Adrenal gland (tissue), 12 donors: ENCODE results near the gene PCGF2. TPM values are rescaled to one million over a fixed set of nuclear protein-coding genes. Genes with fewer than 3 reads are reported as not detected.

Experiments
- DNase-seq, 7 donors: peaks; one replicate each; pipeline ENCODE4 v3.0.0-alpha.2; 2019 to 2020
- H3K27ac ChIP-seq, 5 donors: fragments of 200-600 bp; sonication (generic) in 4 of 5; 1 replicate in 3 of 5; 2 replicates in 2 of 5; pipeline versions ENCODE4 v1.5.1 to v1.8.0; 2016 to 2020; ENCODE audit warnings: mild to moderate bottlenecking in 1 of 5
- H3K27me3 ChIP-seq: fragments of 200-600 bp; 2 replicates; pipeline ENCODE4 v1.8.0; 2021
- H3K36me3 ChIP-seq, 2 donors: fragments of 200-600 bp; replicated peaks in 1 of 2; 1 replicate in 1 of 2; 2 replicates in 1 of 2; pipeline versions ENCODE4 v1.5.1 to v1.8.0; 2018 to 2022
- H3K4me1 ChIP-seq, 2 donors: fragments of 200-600 bp; replicated peaks in 1 of 2; 1 replicate in 1 of 2; 2 replicates in 1 of 2; pipeline versions ENCODE4 v1.5.1 to v1.8.0; 2018 to 2021
- H3K4me3 ChIP-seq, 4 donors: fragments of 200-600 bp; sonication (generic) in 3 of 4; one replicate each; pipeline ENCODE4 v1.5.1; 2016 to 2018
- H3K9me3 ChIP-seq, 3 donors: fragments of 200-600 bp; sonication (generic) in 1 of 3; replicated peaks in 1 of 3; 1 replicate in 2 of 3; 2 replicates in 1 of 3; pipeline versions ENCODE4 v1.5.1 to v1.8.0; 2016 to 2021
- CTCF ChIP-seq, 6 experiments: fragments of 450-650 bp in 4 of 6; fragments of 200-600 bp in 2 of 6; sonication (generic) in 1 of 6; IDR thresholded peaks; 1 replicate in 5 of 6; 2 replicates in 1 of 6; pipeline versions ENCODE4 v1.5.1 to v1.8.0; 2016 to 2021; ENCODE audit warnings: antibody characterized with exemption in 6 of 6, mild to moderate bottlenecking in 2 of 6, moderate library complexity in 1 of 6
- POLR2A ChIP-seq, 2 donors: fragments of 450-650 bp; IDR thresholded peaks; one replicate each; pipeline ENCODE4 v1.6.1; 2017; ENCODE audit warnings: antibody characterized with exemption in 2 of 2, mild to moderate bottlenecking in 2 of 2, moderate library complexity in 1 of 2
- WGBS, 4 donors: extraction: QIAGEN DNeasy Blood & Tissue Kit in 2 of 4; methylation state at CpG; one replicate each; pipeline versions ENCODE4 v1.1.5 to v1.1.7; 2013 to 2017; 5-methylcytosine and 5-hydroxymethylcytosine counted together
- intact Hi-C, 2 donors: fragments of 100-400 bp; cut with DNase I; formaldehyde crosslinking; loops; one replicate each; pipeline versions ENCODE4 v1.14.1 to v1.15.0; 2022 to 2023
- microRNA-seq, 3 donors: library from miRNA; unstranded; fragments of <30 nt; microRNA quantifications; one replicate each; pipeline ENCODE4, GENCODE V29; 2017 to 2020
- polyA plus RNA-seq, 3 donors: library from polyadenylated mRNA; stranded (reverse); fragments of 200-250 nt in 2 of 3; fragments of 350-450 nt in 1 of 3; fragmentation: Illumina TruSeq in 1 of 3; extraction: RNeasy Lipid Tissue Mini Kit (QIAGEN cat#74804) in 1 of 3; gene quantifications; one replicate each; pipeline ENCODE4 v1.2.3, GENCODE V29; 2013 to 2014
- small RNA-seq, 2 donors: library from RNA; depleted of rRNA; stranded (forward); fragments of <200 nt; gene quantifications; one replicate each; pipeline ENCODE3, GENCODE V24; 2016
- total RNA-seq, 9 donors: library from RNA; depleted of rRNA in 4 of 9; stranded (reverse); fragments of >200 nt in 4 of 9; fragments of 120-200 nt in 1 of 9; fragmentation: NEBNext Ultra II Directional in 1 of 9; extraction: Animal tissue kit (Norgen Biotek cat#: 25700) in 1 of 9; gene quantifications; one replicate each; pipeline versions ENCODE4 v1.1.0 to v1.2.4, GENCODE V29; 2013 to 2023
- donor health status: healthy with polysubstance abuse.
- donor health status: Bipolar disorder and iron deficiency.
- donor health status: DM: yes; HTN: yes; CAD: no.
- donor health status: DM: no; HTN: no; CAD: no.
- donor health status: DM: no; HTN: no; CAD: no.
- donor health status: DM: yes; HTN: yes; CAD: no.

PCGF2 gene
- total and polyA plus RNA-seq, 12 donors: 7.4 to 233 (median 38.9) TPM

GRCh38 chr17:38685491-38685890 is 62.6 kb downstream of the PCGF2 start:
- 69 to 83% (median 79%) methylated on average over 12 of the region's 12 CpGs for WGBS, 4 donors
- intact Hi-C loops: no loop called here
- no peaks in the 10 kb centered on the region for H3K27me3 ChIP-seq
- H3K9me3 ChIP-seq: no peaks in the 10 kb centered on the region
- H3K4me1 ChIP-seq: no peaks in the 10 kb centered on the region
- H3K36me3 ChIP-seq: no peaks in the 10 kb centered on the region
- H3K4me3 ChIP-seq: no peak overlapping the region
- peak overlapping the region in 1 of 5 donors; percentile 47 for H3K27ac ChIP-seq
- no peak for TF ChIP-seq POLR2A (IDR thresholded peaks at IDR 0.05)
- TF ChIP-seq CTCF (IDR thresholded peaks at IDR 0.05): no peak
- DNase-seq: peak in 2 of 7 donors; percentile 39 to 52

Small RNAs within 50 kb of the gene (microRNA-seq; reads per million reads assigned to microRNA genes)
- 0.28 to 1.5 (median 0.89) reads per million in 3 donors for gene MIR4726
- gene MIR4734: 0 to 1.1 (median 0.38) reads per million in 3 donors

Small RNAs within 50 kb of the gene (small RNA-seq; reads per million reads assigned to genes)
- gene MIR4726 (0 reads per million in 2 donors), gene MIR4734 (0 to 0.12 reads per million in 2 donors), gene RNA5SP440 (3.0 to 4.5 reads per million in 2 donors), gene RNU6-866P (0 reads per million in 2 donors)

Other genes with a start within 250 kb of the PCGF2 start
- gene SRCIN1, start 142.4 kb downstream of the PCGF2 start, total RNA-seq: 1 to 10 TPM in 3 of 9 donors, under 1 TPM in 4, not detected in 2; 0.44 to 7.2 (median 0.92) TPM
- 10 to 100 TPM in 1 of 3 donors, 1 to 10 TPM in 2; 1.0 to 33.1 (median 4.7) TPM for gene SRCIN1, start 142.4 kb downstream of the PCGF2 start, polyA plus RNA-seq
- 1 to 10 TPM in 8 of 9 donors, under 1 TPM in 1; 0.06 to 9.4 (median 3.7) TPM for gene EPOP, start 73.4 kb downstream of the PCGF2 start, total RNA-seq
- 1 to 10 TPM in 2 of 3 donors, under 1 TPM in 1; 0.97 to 2.9 (median 2.7) TPM for gene EPOP, start 73.4 kb downstream of the PCGF2 start, polyA plus RNA-seq
- 100 to 1,000 TPM in 4 of 9 donors, 10 to 100 TPM in 5; 24.5 to 191 (median 92.2) TPM for gene MLLT6, start 43.1 kb downstream of the PCGF2 start, total RNA-seq
- gene MLLT6, start 43.1 kb downstream of the PCGF2 start, polyA plus RNA-seq: 100 to 1,000 TPM in 1 of 3 donors, 10 to 100 TPM in 2; 27.3 to 339 (median 50.5) TPM
- gene CISD3, start 18.0 kb downstream of the PCGF2 start, total RNA-seq: 10 to 100 TPM in 7 of 9 donors, 1 to 10 TPM in 2; 7.2 to 78.7 (median 43.1) TPM
- gene CISD3, start 18.0 kb downstream of the PCGF2 start, polyA plus RNA-seq: 10 to 100 TPM; 36.1 to 45.7 (median 43.2) TPM
- 100 to 1,000 TPM; 138 to 403 (median 236) TPM for gene PSMB3, start 4.4 kb upstream of the PCGF2 start, total RNA-seq
- gene PSMB3, start 4.4 kb upstream of the PCGF2 start, polyA plus RNA-seq: 100 to 1,000 TPM; 240 to 556 (median 328) TPM
- gene PIP4K2B, start 51.2 kb upstream of the PCGF2 start, total RNA-seq: 10 to 100 TPM; 32.4 to 92.4 (median 68.7) TPM
- 10 to 100 TPM; 30.0 to 49.9 (median 44.0) TPM for gene PIP4K2B, start 51.2 kb upstream of the PCGF2 start, polyA plus RNA-seq
- gene CWC25, start 77.0 kb upstream of the PCGF2 start, total RNA-seq: 10 to 100 TPM in 8 of 9 donors, 1 to 10 TPM in 1; 4.5 to 21.8 (median 14.5) TPM
- gene CWC25, start 77.0 kb upstream of the PCGF2 start, polyA plus RNA-seq: 10 to 100 TPM; 20.7 to 47.8 (median 33.1) TPM
- 1,000 to 10,000 TPM in 7 of 9 donors, 100 to 1,000 TPM in 2; 927 to 2,492 (median 1,384) TPM for gene RPL23, start 105.4 kb upstream of the PCGF2 start, total RNA-seq
- 1,000 to 10,000 TPM; 2,027 to 3,246 (median 2,815) TPM for gene RPL23, start 105.4 kb upstream of the PCGF2 start, polyA plus RNA-seq
- 100 to 1,000 TPM in 5 of 9 donors, 10 to 100 TPM in 4; 36.4 to 123 (median 104) TPM for gene LASP1, start 121.7 kb upstream of the PCGF2 start, total RNA-seq
- 10 to 100 TPM; 36.3 to 65.1 (median 43.3) TPM for gene LASP1, start 121.7 kb upstream of the PCGF2 start, polyA plus RNA-seq
- not detected for gene FBXO47, start 219.1 kb upstream of the PCGF2 start, total RNA-seq
- gene FBXO47, start 219.1 kb upstream of the PCGF2 start, polyA plus RNA-seq: not detected